Activated T-cell treated with anti-CD3 and anti-CD28 coated beads for 24 hours (primary cell): Measurements from ENCODE around the gene FABP1.

Experiments used
- DNase-seq: peaks from one replicate; pipeline ENCODE4 v3.0.0-alpha.2; 2020; ENCODE audit warnings: low read depth

The FABP1 gene

GRCh38 chr2:88137833-88138232 is 10.0 kb upstream of the FABP1 start:
- no peak for DNase-seq

GRCh38 chr2:88136817-88137216 is 9.0 kb upstream of the FABP1 start:
- no peak for DNase-seq

- DNase-seq = no peak
These were observed 6.0 kb upstream of the FABP1 start for GRCh38 chr2:88133875-88134274.

- DNase-seq = no peak
These were observed 4.1 kb upstream of the FABP1 start for GRCh38 chr2:88131999-88132368.

GRCh38 chr2:88131201-88131998 is 3.5 kb upstream of the FABP1 start:
- DNase-seq = no peak

- DNase-seq = no peak
These were observed 1.6 kb upstream of the FABP1 start for GRCh38 chr2:88129313-88129959.

GRCh38 chr2:88128654-88129312 is 921 bp upstream of the FABP1 start:
- no peak for DNase-seq

- no peak for DNase-seq
These were observed 299 bp downstream of the FABP1 start for GRCh38 chr2:88127638-88127887.

- DNase-seq = no peak
These were observed 857 bp downstream of the FABP1 start for GRCh38 chr2:88126772-88127637.

GRCh38 chr2:88125924-88126771 is 1.7 kb downstream of the FABP1 start:
- DNase-seq = no peak

- DNase-seq = no peak
These were observed 2.4 kb downstream of the FABP1 start for GRCh38 chr2:88125344-88125923.

GRCh38 chr2:88123975-88124917 is 3.6 kb downstream of the FABP1 start:
- DNase-seq = no peak

GRCh38 chr2:88123164-88123974 is 4.5 kb downstream of the FABP1 start:
- DNase-seq = no peak

- DNase-seq = no peak
These were observed 5.5 kb downstream of the FABP1 start for GRCh38 chr2:88122141-88122884.

GRCh38 chr2:88121678-88122077 is 6.2 kb downstream of the FABP1 start:
- DNase-seq = no peak

- DNase-seq = no peak
These were observed 9.9 kb downstream of the FABP1 start for GRCh38 chr2:88117973-88118372.

- DNase-seq = no peak
These were observed 11.0 kb downstream of the FABP1 start for GRCh38 chr2:88116669-88117432.
